ENCODE measurements around the gene TRIML1.

DNA sequence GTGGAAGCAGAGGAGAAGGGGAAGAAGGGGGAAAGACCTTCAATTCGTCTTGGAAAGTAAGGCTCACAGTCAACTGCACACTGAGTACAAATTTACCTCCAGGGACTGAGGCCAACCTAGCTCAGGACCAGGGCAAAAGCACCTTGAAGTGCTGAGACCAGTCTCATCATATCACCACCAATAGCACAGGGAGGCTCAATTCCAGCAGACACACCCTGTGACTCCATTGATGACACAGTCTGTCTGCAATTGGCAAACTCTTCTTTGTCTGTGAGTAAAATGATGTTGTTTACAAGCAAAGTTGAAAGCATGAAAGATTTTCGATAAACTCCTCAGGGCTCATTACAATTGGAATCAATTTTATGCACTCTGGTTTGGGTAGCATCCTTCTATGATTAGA is 32.3 kb downstream of the TRIML1 start:
- no peak for TF ChIP-seq EZH2 (IDR thresholded peaks at IDR 0.05; ENCODE audit: low read depth, low read length, severe bottlenecking)
- TF ChIP-seq KDM1A (IDR thresholded peaks at IDR 0.05; ENCODE audit: borderline replicate concordance, low read length): no peak
- TF ChIP-seq TEAD4 (IDR thresholded peaks at IDR 0.05; ENCODE audit: low read depth, low read length): no peak
- TF ChIP-seq GABPA (IDR thresholded peaks at IDR 0.05; ENCODE audit: borderline replicate concordance, insufficient read depth, low read length): no peak

Data from H1 (cell line).